Glutamatergic neuron (in vitro differentiated cells): ENCODE data around the gene NFYC. TPM values are rescaled to one million over a fixed set of nuclear protein-coding genes. Genes with fewer than 3 reads are reported as not detected.

Experiments
- DNase-seq: peaks from one replicate; pipeline ENCODE4 v3.0.0; 2022
- H3K27ac Mint-ChIP-seq: one replicate; pipeline ENCODE4 v1.8.0; 2020; ENCODE audit warnings: mild to moderate bottlenecking, mixed read lengths, inconsistent platforms; ENCODE audit not compliant: unreplicated experiment
- H3K27me3 Mint-ChIP-seq: one replicate; pipeline ENCODE4 v1.8.0; 2020; ENCODE audit warnings: mild to moderate bottlenecking, moderate library complexity, mixed read lengths, inconsistent platforms; ENCODE audit not compliant: unreplicated experiment
- H3K36me3 Mint-ChIP-seq: one replicate; pipeline ENCODE4 v1.8.0; 2020; ENCODE audit warnings: mild to moderate bottlenecking, mixed read lengths, inconsistent platforms; ENCODE audit not compliant: unreplicated experiment
- H3K4me1 Mint-ChIP-seq: one replicate; pipeline ENCODE4 v1.8.0; 2020; ENCODE audit warnings: mild to moderate bottlenecking, low read depth, mixed read lengths, inconsistent platforms; ENCODE audit not compliant: unreplicated experiment
- H3K4me3 Mint-ChIP-seq: one replicate; pipeline ENCODE4 v1.8.0; 2020; ENCODE audit warnings: mild to moderate bottlenecking, mixed read lengths, inconsistent platforms; ENCODE audit not compliant: unreplicated experiment
- H3K9me3 Mint-ChIP-seq: one replicate; pipeline ENCODE4 v1.8.0; 2020; ENCODE audit warnings: mild to moderate bottlenecking, moderate library complexity, mixed read lengths, inconsistent platforms; ENCODE audit not compliant: unreplicated experiment
- CTCF ChIP-seq: fragments of 200-600 bp; sonication (generic); IDR thresholded peaks from one replicate; pipeline ENCODE4 v1.5.0; 2021; ENCODE audit not compliant: partially characterized antibody, unreplicated experiment
- total RNA-seq: library from RNA; stranded (reverse); fragmentation: NEBNext Ultra II Directional; extraction: Animal tissue kit (Norgen Biotek cat#: 25700); gene quantifications from one replicate; pipeline ENCODE4 v1.2.1, GENCODE V29; 2021; ENCODE audit not compliant: unreplicated experiment

Gene NFYC
- total RNA-seq, 1 donor from 2014 or later = 44.2 TPM

GRCh38 chr1:40740039-40740996 lies 48.8 kb downstream of the NFYC start:
- TF ChIP-seq CTCF = no peak
- Mint-ChIP-seq H3K9me3 (no peaks in the 10 kb centered on the region), H3K27ac (no peak overlapping the region), H3K27me3 (no peaks in the 10 kb centered on the region), H3K4me3 (no peak overlapping the region), H3K4me1 (peaks cover 6% of the 10 kb centered on the region), H3K36me3 (no peaks in the 10 kb centered on the region)
- DNase-seq = no peak

- no peaks in the 10 kb centered on the region for H3K27me3 Mint-ChIP-seq
- TF ChIP-seq CTCF = no peak
- H3K4me3 Mint-ChIP-seq = no peak overlapping the region
- no peak overlapping the region for H3K27ac Mint-ChIP-seq
- no peaks in the 10 kb centered on the region for H3K9me3 Mint-ChIP-seq
- H3K4me1 Mint-ChIP-seq = peaks cover 10% of the 10 kb centered on the region
- H3K36me3 Mint-ChIP-seq = no peaks in the 10 kb centered on the region
- no peak for DNase-seq
Observed at GRCh38 chr1:40740997-40741736, 49.7 kb downstream of the NFYC start.

- DNase-seq = no peak
- no peaks in the 10 kb centered on the region for H3K36me3 Mint-ChIP-seq
- no peaks in the 10 kb centered on the region for H3K9me3 Mint-ChIP-seq
- peaks cover 23% of the 10 kb centered on the region for H3K4me1 Mint-ChIP-seq
- no peak for TF ChIP-seq CTCF
- H3K4me3 Mint-ChIP-seq = no peak overlapping the region
- H3K27ac Mint-ChIP-seq = no peak overlapping the region
- H3K27me3 Mint-ChIP-seq = peaks cover 5% of the 10 kb centered on the region
Observed at GRCh38 chr1:40742363-40743061, 51.0 kb downstream of the NFYC start.

DNA sequence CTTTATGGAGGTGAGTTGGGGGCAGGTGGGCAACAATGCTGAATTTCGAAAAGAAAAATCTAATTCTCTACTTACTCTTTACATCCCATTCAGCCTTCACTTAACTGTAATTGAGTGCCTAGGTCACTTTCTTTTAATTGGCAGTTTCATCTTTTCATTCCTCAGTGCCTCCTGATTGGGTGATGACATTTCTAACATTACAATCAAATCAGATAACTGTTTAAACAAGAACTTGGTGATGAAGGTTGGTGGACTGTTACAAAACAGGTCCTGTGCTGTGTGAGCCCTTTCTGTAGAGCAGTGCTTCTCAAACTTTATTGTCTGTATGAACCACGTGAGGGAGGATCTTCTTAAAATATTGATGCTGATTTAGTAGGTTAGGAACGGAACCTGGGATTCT lies 51.9 kb downstream of the NFYC start:
- H3K27me3 Mint-ChIP-seq = peaks cover 5% of the 10 kb centered on the region
- H3K27ac Mint-ChIP-seq = no peak overlapping the region
- DNase-seq = no peak
- H3K36me3 Mint-ChIP-seq = no peaks in the 10 kb centered on the region
- H3K4me3 Mint-ChIP-seq = no peak overlapping the region
- H3K4me1 Mint-ChIP-seq = peaks cover 23% of the 10 kb centered on the region
- no peaks in the 10 kb centered on the region for H3K9me3 Mint-ChIP-seq
- no peak for TF ChIP-seq CTCF
